Body of pancreas (tissue), 4 donors: ENCODE data around the gene SEMA3A.

Experiments used
- CTCF ChIP-seq, 7 experiments: fragments of 450-650 bp in 4 of 7; fragments of 200-600 bp in 3 of 7; sonication (generic) in 3 of 7; IDR thresholded peaks; one replicate each; pipeline ENCODE4 v1.5.1; 2016 to 2019; ENCODE audit warnings: antibody characterized with exemption in 7 of 7
- POLR2A ChIP-seq, 3 donors: fragments of 450-650 bp; IDR thresholded peaks; one replicate each; pipeline ENCODE4 v1.6.1; 2016; ENCODE audit warnings: antibody characterized with exemption in 3 of 3, mild to moderate bottlenecking in 2 of 3

GRCh38 chr7:84170646-84171045 lies 23.9 kb downstream of the SEMA3A start:
- TF ChIP-seq POLR2A (IDR thresholded peaks at IDR 0.05) = no peak
- TF ChIP-seq CTCF (IDR thresholded peaks at IDR 0.05) = no peak
